ENCODE measurements around the gene TAS2R40.
A peak's percentile ranks its signal among the peaks of the same experiment; 100 is the strongest.

Gene TAS2R40

GRCh38 chr7:143225047-143225446, 3.2 kb downstream of the TAS2R40 start:
- DNase-seq: no peak

- no peak for DNase-seq
These were observed 6.0 kb downstream of the TAS2R40 start for GRCh38 chr7:143227806-143228205.

GRCh38 chr7:143229054-143229790, 7.4 kb downstream of the TAS2R40 start:
- no peak for DNase-seq

- no peak for DNase-seq
These were observed 9.0 kb downstream of the TAS2R40 start for GRCh38 chr7:143230602-143231457.

GRCh38 chr7:143233816-143234532, 12.1 kb downstream of the TAS2R40 start:
- no peak for DNase-seq

GRCh38 chr7:143234533-143234875, 12.7 kb downstream of the TAS2R40 start:
- no peak for DNase-seq

- DNase-seq: no peak
These were observed 13.7 kb downstream of the TAS2R40 start for GRCh38 chr7:143235561-143235960.

GRCh38 chr7:143236408-143236990, 14.7 kb downstream of the TAS2R40 start:
- no peak for DNase-seq

- no peak for DNase-seq
These were observed 15.5 kb downstream of the TAS2R40 start for GRCh38 chr7:143237366-143237765.

GRCh38 chr7:143238289-143238980, 16.6 kb downstream of the TAS2R40 start:
- DNase-seq: no peak

- no peak for DNase-seq
These were observed 18.0 kb downstream of the TAS2R40 start for GRCh38 chr7:143239813-143240212.

- peak; percentile 18 for DNase-seq
These were observed 18.7 kb downstream of the TAS2R40 start for GRCh38 chr7:143240291-143241168.

GRCh38 chr7:143242306-143242705, 20.5 kb downstream of the TAS2R40 start:
- no peak for DNase-seq

GRCh38 chr7:143243111-143243510, 21.3 kb downstream of the TAS2R40 start:
- no peak for DNase-seq

- no peak for DNase-seq
These were observed 21.8 kb downstream of the TAS2R40 start for GRCh38 chr7:143243614-143244013.

GRCh38 chr7:143244321-143244720, 22.5 kb downstream of the TAS2R40 start:
- no peak for DNase-seq

- peak; percentile 25 for DNase-seq
These were observed 23.3 kb downstream of the TAS2R40 start for GRCh38 chr7:143245123-143245522.

GRCh38 chr7:143247372-143247771, 25.5 kb downstream of the TAS2R40 start:
- DNase-seq: no peak

- DNase-seq: no peak
These were observed 27.0 kb downstream of the TAS2R40 start for GRCh38 chr7:143248761-143249354.

- no peak for DNase-seq
These were observed 28.4 kb downstream of the TAS2R40 start for GRCh38 chr7:143250199-143250598.

GRCh38 chr7:143250822-143251221, 29.0 kb downstream of the TAS2R40 start:
- DNase-seq: no peak

All from NCI-H2081 treated with DMSO at 0.1 percent for 48 hours (cell line).